Trophoblast cell (in vitro differentiated cells and primary cell): ENCODE measurements around the gene ARSI.

ENCODE experiments used
- DNase-seq, 2 donors: peaks; one replicate each; pipeline ENCODE4 v3.0.0-alpha.2; 2016
- H2AFZ ChIP-seq: 2 replicates; pipeline ENCODE4 v1.6.1; 2013; ENCODE audit warnings: low read length, moderate library complexity, mild to moderate bottlenecking; ENCODE audit not compliant: insufficient read depth, poor library complexity
- H2AK5ac ChIP-seq: 2 replicates; pipeline ENCODE4 v1.6.1; 2013; ENCODE audit warnings: mild to moderate bottlenecking, low read length
- H2BK120ac ChIP-seq: 2 replicates; pipeline ENCODE4 v1.6.1; 2013; ENCODE audit warnings: low read length, mild to moderate bottlenecking, moderate library complexity; ENCODE audit not compliant: insufficient read depth, poor library complexity
- H2BK12ac ChIP-seq: 2 replicates; pipeline ENCODE4 v1.6.1; 2013; ENCODE audit warnings: mild to moderate bottlenecking, low read length, moderate library complexity
- H2BK5ac ChIP-seq: 2 replicates; pipeline ENCODE4 v1.6.1; 2013; ENCODE audit warnings: low read length, low read depth, moderate library complexity, mild to moderate bottlenecking; ENCODE audit not compliant: poor library complexity
- H3K14ac ChIP-seq: 2 replicates; pipeline ENCODE4 v1.6.1; 2013; ENCODE audit warnings: mild to moderate bottlenecking, low read length
- H3K18ac ChIP-seq: 2 replicates; pipeline ENCODE4 v1.6.1; 2013; ENCODE audit warnings: mild to moderate bottlenecking, low read length
- H3K23ac ChIP-seq: 2 replicates; pipeline ENCODE4 v1.6.1; 2013; ENCODE audit warnings: low read length
- H3K27ac ChIP-seq: 2 replicates; pipeline ENCODE4 v1.5.1; 2013; ENCODE audit warnings: low read depth, mild to moderate bottlenecking, inconsistent platforms, low read length, moderate library complexity
- H3K27me3 ChIP-seq: 2 replicates; pipeline ENCODE4 v1.6.1; 2013; ENCODE audit warnings: inconsistent platforms, mild to moderate bottlenecking, low read length, moderate library complexity; ENCODE audit not compliant: insufficient read depth
- H3K36me3 ChIP-seq, 2 experiments: 1 replicate in 1 of 2; 2 replicates in 1 of 2; pipeline ENCODE4 v1.6.1; 2013; ENCODE audit warnings: low read length in 2 of 2, mild to moderate bottlenecking in 2 of 2, moderate library complexity in 1 of 2; ENCODE audit not compliant: insufficient read depth in 2 of 2, control insufficient read depth in 1 of 2
- H3K4ac ChIP-seq: 2 replicates; pipeline ENCODE4 v1.6.1; 2013; ENCODE audit warnings: low read depth, mild to moderate bottlenecking, low read length, moderate library complexity
- H3K4me1 ChIP-seq, 2 experiments: 1 replicate in 1 of 2; 2 replicates in 1 of 2; pipeline ENCODE4 v1.6.1; 2013; ENCODE audit warnings: low read length in 2 of 2, mild to moderate bottlenecking in 2 of 2, moderate library complexity in 1 of 2; ENCODE audit not compliant: insufficient read depth in 2 of 2, control insufficient read depth in 1 of 2
- H3K4me2 ChIP-seq: 2 replicates; pipeline ENCODE4 v1.6.1; 2013; ENCODE audit warnings: inconsistent platforms, mild to moderate bottlenecking, low read length, moderate library complexity
- H3K4me3 ChIP-seq: 2 replicates; pipeline ENCODE4 v1.5.1; 2013; ENCODE audit warnings: mild to moderate bottlenecking, low read depth, low read length, inconsistent platforms
- H3K79me1 ChIP-seq: one replicate; pipeline ENCODE4 v1.6.1; 2013; ENCODE audit warnings: low read length
- H3K79me2 ChIP-seq: 2 replicates; pipeline ENCODE4 v1.6.1; 2013; ENCODE audit warnings: low read length, mild to moderate bottlenecking; ENCODE audit not compliant: control insufficient read depth, insufficient read depth, poor library complexity
- H3K9ac ChIP-seq: 2 replicates; pipeline ENCODE4 v1.6.1; 2013; ENCODE audit warnings: mild to moderate bottlenecking, low read length
- H3K9me3 ChIP-seq: 2 replicates; pipeline ENCODE4 v1.6.1; 2013; ENCODE audit warnings: low read depth, mild to moderate bottlenecking, control low read depth, inconsistent platforms, low read length; ENCODE audit not compliant: insufficient read depth
- H4K12ac ChIP-seq: 2 replicates; pipeline ENCODE4 v1.6.1; 2013; ENCODE audit warnings: low read depth, mild to moderate bottlenecking, low read length, moderate library complexity
- H4K8ac ChIP-seq: 2 replicates; pipeline ENCODE4 v1.6.1; 2013; ENCODE audit warnings: low read depth, mild to moderate bottlenecking, low read length, moderate library complexity
- H4K91ac ChIP-seq: one replicate; pipeline ENCODE4 v1.6.1; 2013; ENCODE audit warnings: low read depth, mild to moderate bottlenecking, low read length, moderate library complexity
- WGBS: extraction: QIAGEN DNeasy Blood & Tissue Kit; methylation state at CpG from one replicate; pipeline ENCODE4 v1.1.7; 2013; ENCODE audit warnings: missing lambda C conversion rate; ENCODE audit not compliant: insufficient read length, insufficient coverage; ENCODE audit errors: extremely low coverage; 5-methylcytosine and 5-hydroxymethylcytosine counted together

ARSI gene

GRCh38 chr5:150316320-150316719 lies 13.6 kb upstream of the ARSI start:
- no CpG with 5 or more reads among the region's 3 CpGs for WGBS
- Histone ChIP-seq H3K27ac (peak overlapping the region; percentile 73), H3K27me3 (no peaks in the 10 kb centered on the region)

GRCh38 chr5:150315245-150315644 lies 12.5 kb upstream of the ARSI start:
- Histone ChIP-seq H3K4ac (no peak overlapping the region), H3K18ac (no peak overlapping the region), H3K14ac (no peak overlapping the region), H2BK12ac (no peak overlapping the region), H2BK120ac (no peak overlapping the region), H3K27ac (no peak overlapping the region), H3K4me3 (no peak overlapping the region), H4K12ac (no peak overlapping the region), H4K8ac (no peak overlapping the region), H3K9ac (no peak overlapping the region), H3K79me2 (no peaks in the 10 kb centered on the region), H2AFZ (no peak overlapping the region), H3K23ac (no peak overlapping the region), H3K36me3 (no peaks in the 10 kb centered on the region), H3K27me3 (no peaks in the 10 kb centered on the region), H3K9me3 (peaks cover 2% of the 10 kb centered on the region), H2BK5ac (no peak overlapping the region), H3K79me1 (peaks cover 20% of the 10 kb centered on the region), H2AK5ac (no peak overlapping the region), H3K4me1 (peaks cover 17 to 35% of the 10 kb centered on the region in 2 experiments), H3K4me2 (no peak overlapping the region), H4K91ac (no peak overlapping the region)
- no peak for DNase-seq
- no CpG with 5 or more reads among the region's 4 CpGs for WGBS

More at GRCh38 chr5:150316320-150316719, 13.6 kb upstream of the ARSI start:
- no peak overlapping the region for H3K4me2 ChIP-seq
- no peak overlapping the region for H2AK5ac ChIP-seq
- no peak overlapping the region for H2BK120ac ChIP-seq
- no peak overlapping the region for H2AFZ ChIP-seq
- no peak overlapping the region for H3K14ac ChIP-seq
- H3K79me1 ChIP-seq, result peaks cover 20% of the 10 kb centered on the region
- no peak overlapping the region for H3K18ac ChIP-seq
- H4K12ac ChIP-seq, result no peak overlapping the region
- no peaks in the 10 kb centered on the region for H3K79me2 ChIP-seq
- no peak overlapping the region for H3K4me3 ChIP-seq
- peaks cover under 1% of the 10 kb centered on the region for H3K9me3 ChIP-seq
- H3K4me1 ChIP-seq, result peaks cover 24 to 42% of the 10 kb centered on the region in 2 experiments
- DNase-seq, result no peak
- no peak overlapping the region for H3K4ac ChIP-seq
- H3K23ac ChIP-seq, result no peak overlapping the region
- H3K9ac ChIP-seq, result no peak overlapping the region
- H3K36me3 ChIP-seq, result no peaks in the 10 kb centered on the region
- no peak overlapping the region for H4K91ac ChIP-seq
- H4K8ac ChIP-seq, result no peak overlapping the region
- H2BK5ac ChIP-seq, result no peak overlapping the region
- H2BK12ac ChIP-seq, result no peak overlapping the region

DNA sequence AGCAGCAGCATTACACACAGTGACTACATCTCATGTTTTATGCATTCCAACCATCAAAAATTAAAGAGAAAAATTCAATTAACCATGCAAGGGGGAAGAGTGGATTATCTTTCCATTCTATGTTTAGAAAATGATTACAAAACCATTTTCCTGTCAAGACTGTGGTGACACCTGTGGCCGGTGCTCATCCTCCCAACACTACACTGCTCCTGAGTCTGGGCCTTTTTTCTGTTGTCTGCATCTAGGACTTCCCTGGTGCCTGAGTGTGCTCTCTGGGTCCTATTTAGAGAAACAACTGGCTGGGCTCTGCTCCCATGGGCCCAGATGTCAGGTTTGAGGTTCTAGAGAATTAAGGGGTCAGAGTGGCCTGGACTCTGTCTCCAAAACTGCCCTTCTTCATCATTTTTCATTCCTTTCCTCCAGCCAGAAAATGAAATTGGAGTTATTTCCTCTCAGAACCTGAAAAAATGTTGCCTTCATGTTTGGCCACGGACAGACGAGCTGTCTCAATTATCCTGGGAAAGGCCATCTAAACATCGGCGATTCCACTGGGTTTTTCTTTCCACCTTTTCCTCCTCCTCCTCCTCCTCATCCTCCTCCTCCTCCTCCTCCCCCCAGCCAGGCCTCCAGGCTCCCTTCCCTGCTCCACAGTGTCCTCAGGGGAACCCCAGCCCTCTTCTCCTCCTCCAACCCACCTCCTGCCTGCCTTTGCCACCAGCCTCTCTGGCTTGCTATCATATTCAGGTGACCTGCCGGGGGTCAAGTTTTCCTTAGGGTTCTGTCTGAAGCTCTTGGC lies 11.4 kb upstream of the ARSI start:
- H2BK5ac ChIP-seq, result no peak overlapping the region
- no peak for DNase-seq
- WGBS, result no CpG with 5 or more reads among the region's 6 CpGs
- no peaks in the 10 kb centered on the region for H3K79me2 ChIP-seq
- peaks cover 13 to 31% of the 10 kb centered on the region in 2 experiments for H3K4me1 ChIP-seq
- no peak overlapping the region for H4K12ac ChIP-seq
- H3K27me3 ChIP-seq, result no peaks in the 10 kb centered on the region
- no peak overlapping the region for H3K4ac ChIP-seq
- peaks cover 19% of the 10 kb centered on the region for H3K79me1 ChIP-seq
- no peak overlapping the region for H3K18ac ChIP-seq
- H3K27ac ChIP-seq, result no peak overlapping the region
- no peak overlapping the region for H2AFZ ChIP-seq
- peak overlapping the region; percentile 4 for H2AK5ac ChIP-seq
- H3K14ac ChIP-seq, result peak overlapping the region; percentile 13
- H3K9me3 ChIP-seq, result peaks cover 2% of the 10 kb centered on the region
- no peak overlapping the region for H4K8ac ChIP-seq
- no peak overlapping the region for H3K9ac ChIP-seq
- no peak overlapping the region for H3K23ac ChIP-seq
- H4K91ac ChIP-seq, result peak overlapping the region; percentile 17
- no peak overlapping the region for H3K4me3 ChIP-seq
- peak overlapping the region; percentile 71 for H2BK12ac ChIP-seq
- no peak overlapping the region for H3K4me2 ChIP-seq
- no peaks in the 10 kb centered on the region for H3K36me3 ChIP-seq
- peak overlapping the region; percentile 56 for H2BK120ac ChIP-seq

- H3K79me1 ChIP-seq, result peaks cover 14% of the 10 kb centered on the region
- no peaks in the 10 kb centered on the region for H3K27me3 ChIP-seq
- H3K4me3 ChIP-seq, result no peak overlapping the region
- WGBS, result no CpG with 5 or more reads among the region's 6 CpGs
- no peak overlapping the region for H3K18ac ChIP-seq
- H3K4me1 ChIP-seq, result peaks cover 7 to 25% of the 10 kb centered on the region in 2 experiments
- no peak overlapping the region for H4K12ac ChIP-seq
- H3K4me2 ChIP-seq, result no peak overlapping the region
- H3K23ac ChIP-seq, result no peak overlapping the region
- H2BK12ac ChIP-seq, result no peak overlapping the region
- H2AK5ac ChIP-seq, result no peak overlapping the region
- no peak overlapping the region for H4K91ac ChIP-seq
- H3K14ac ChIP-seq, result no peak overlapping the region
- H3K9ac ChIP-seq, result no peak overlapping the region
- H2AFZ ChIP-seq, result no peak overlapping the region
- no peak for DNase-seq
- H3K27ac ChIP-seq, result no peak overlapping the region
- H3K4ac ChIP-seq, result no peak overlapping the region
- H2BK5ac ChIP-seq, result no peak overlapping the region
- no peaks in the 10 kb centered on the region for H3K36me3 ChIP-seq
- peaks cover 2% of the 10 kb centered on the region for H3K9me3 ChIP-seq
- H3K79me2 ChIP-seq, result no peaks in the 10 kb centered on the region
- H4K8ac ChIP-seq, result no peak overlapping the region
- H2BK120ac ChIP-seq, result no peak overlapping the region
Measured at GRCh38 chr5:150313501-150313900, 10.8 kb upstream of the ARSI start.
